Left ventricle myocardium superior (tissue), 1 donor: ENCODE data around the gene PITX1. TPM values are rescaled to one million over a fixed set of nuclear protein-coding genes. Genes with fewer than 3 reads are reported as not detected.

Experiments
- ATAC-seq: fragments of 200-7000 bp; cut with Tn5 transposase; one replicate; pipeline ENCODE4 v1.9.1; 2020; ENCODE audit warnings: mild to moderate bottlenecking, moderate library complexity
- DNase-seq: peaks from one replicate; pipeline ENCODE4 v3.0.0-alpha.2; 2020
- intact Hi-C: fragments of 100-400 bp; cut with micrococcal nuclease; formaldehyde crosslinking; loops from one replicate; pipeline ENCODE4 v1.11.0; 2022
- total RNA-seq: library from RNA; stranded (reverse); fragmentation: NEBNext Ultra II Directional; extraction: Animal tissue kit (Norgen Biotek cat#: 25700); gene quantifications from one replicate; pipeline ENCODE4 v1.2.1, GENCODE V29; 2021
- donor health status: DM: no; HTN: yes; CAD: no; lungs with severe emphysema.

PITX1 gene
- total RNA-seq, 1 donor from 2014 or later = not detected

DNA sequence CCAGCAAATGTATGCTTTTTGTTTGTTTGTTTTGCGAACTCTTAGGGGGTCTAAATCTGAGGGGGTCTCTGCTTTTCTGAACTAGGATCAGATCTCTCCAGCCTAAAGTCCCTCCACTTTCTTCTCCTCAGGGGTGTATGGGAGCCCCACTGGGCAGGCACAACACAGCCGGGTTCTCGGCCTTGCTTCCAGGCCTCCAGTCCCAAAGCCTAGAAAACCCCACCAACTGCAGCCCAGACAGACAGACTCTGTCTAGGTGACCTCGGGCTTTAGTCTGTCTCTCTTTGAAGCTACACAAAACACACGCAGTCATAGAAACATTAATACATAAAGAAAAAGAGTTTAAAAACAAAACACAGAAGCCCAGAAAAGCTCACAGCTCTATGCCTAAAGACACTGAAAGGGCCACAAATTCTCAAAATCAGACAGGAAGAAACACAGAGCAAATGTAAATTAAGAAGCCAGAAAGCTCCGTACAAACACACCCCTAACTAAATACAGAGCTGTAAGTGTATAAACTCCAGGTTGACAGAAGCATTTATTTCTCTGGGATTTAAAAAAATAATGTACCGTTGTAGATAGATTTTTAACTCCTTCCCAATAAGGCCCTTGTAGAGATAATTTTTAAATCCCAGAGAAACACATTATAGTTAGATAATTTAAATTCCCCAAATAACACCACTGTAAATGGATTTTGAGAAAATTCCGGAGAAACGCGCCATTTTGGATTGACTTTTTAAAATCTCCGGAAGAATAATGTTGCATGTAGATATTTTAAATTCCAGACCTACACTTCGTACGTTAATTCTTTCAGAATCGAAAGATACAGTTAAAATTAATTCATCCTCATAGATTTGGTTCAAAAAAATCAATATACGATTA lies 2.0 kb downstream of the PITX1 start:
- DNase-seq = no peak
- ATAC-seq = no peak
- intact Hi-C loops = no loop called here

DNA sequence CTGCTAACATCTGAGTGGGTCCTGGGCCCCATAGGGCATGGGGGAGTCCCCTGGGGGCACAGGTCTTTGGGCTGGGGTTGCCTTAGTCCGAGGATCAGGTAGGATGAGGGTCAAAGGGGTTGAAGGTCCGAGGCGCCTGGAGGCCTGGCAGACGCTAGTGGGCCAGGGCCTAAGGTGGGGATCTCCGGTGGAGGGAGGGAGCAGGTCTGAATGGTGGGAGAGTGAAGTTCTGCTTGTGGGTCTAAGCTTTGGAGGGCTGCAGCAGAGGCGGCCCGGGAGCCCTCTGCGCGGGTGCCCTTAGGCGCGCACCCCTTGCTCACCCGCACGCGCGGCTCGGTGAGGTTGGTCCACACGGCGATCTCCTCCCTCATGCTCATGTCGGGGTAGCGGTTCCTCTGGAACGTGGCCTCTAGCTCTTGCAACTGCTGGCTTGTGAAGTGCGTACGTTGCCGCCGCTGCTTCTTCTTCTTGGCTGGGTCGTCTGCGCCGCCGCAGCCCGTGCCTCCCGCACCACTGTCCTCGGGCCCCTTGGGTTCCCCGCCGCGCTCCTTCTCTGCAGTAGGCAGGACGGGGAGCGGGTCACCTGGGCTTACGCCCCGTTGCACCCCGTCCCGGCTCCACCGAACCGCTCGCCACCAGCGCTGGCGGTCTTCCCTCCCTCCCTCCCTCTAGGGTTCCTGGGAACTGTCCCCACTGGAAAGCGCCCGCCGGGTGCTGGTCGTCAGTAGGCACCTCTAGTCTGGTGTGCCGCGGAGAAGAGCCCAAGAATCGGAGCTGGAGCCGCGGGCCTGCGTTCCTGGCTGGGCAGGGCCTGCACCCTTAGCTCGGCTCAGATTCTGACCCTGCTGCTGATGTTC lies 2.8 kb downstream of the PITX1 start:
- ATAC-seq (no peak), DNase-seq (no peak)
- intact Hi-C loops = no loop called here

DNA sequence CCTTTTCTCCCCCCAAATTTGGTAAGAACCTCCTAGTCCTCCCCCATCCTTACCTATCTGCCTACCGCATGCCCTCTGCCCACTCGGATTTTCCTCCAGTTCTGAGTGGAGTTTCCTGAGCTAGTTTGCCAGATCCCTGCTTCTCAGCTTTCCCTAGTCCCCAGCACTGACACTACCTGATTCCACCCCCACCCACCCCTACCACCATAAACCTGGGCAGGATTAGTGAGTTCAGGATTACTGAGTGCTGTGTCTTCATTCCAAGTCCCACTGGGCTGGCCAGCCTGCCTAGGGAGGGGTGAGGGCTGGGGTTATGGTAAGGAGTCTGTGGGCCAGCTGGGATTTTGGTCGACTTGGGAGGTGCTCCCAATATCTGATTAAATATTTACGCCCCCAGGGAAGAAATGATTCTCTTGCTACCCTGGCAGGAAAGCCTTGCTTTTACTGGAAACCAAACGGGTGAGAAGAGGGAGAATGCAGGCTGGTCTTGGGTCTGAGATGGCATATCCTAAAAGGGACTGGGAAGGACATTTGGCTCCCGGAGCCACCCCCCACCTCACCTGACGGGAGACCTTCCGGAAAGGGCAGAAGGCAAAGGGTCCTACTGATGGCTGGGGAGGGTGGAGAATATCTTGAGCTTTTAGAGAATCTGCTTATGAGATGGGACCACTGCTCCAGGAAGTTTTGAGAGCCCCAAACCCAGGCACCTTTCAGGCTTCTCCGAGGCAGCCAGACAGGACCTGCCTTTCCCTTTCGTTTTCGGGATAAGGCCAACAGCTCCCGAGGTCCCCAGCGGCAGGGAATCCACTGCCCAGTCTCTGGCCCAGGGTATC lies 3.7 kb downstream of the PITX1 start:
- intact Hi-C loops = no loop called here
- no peak for ATAC-seq
- no peak for DNase-seq

DNA sequence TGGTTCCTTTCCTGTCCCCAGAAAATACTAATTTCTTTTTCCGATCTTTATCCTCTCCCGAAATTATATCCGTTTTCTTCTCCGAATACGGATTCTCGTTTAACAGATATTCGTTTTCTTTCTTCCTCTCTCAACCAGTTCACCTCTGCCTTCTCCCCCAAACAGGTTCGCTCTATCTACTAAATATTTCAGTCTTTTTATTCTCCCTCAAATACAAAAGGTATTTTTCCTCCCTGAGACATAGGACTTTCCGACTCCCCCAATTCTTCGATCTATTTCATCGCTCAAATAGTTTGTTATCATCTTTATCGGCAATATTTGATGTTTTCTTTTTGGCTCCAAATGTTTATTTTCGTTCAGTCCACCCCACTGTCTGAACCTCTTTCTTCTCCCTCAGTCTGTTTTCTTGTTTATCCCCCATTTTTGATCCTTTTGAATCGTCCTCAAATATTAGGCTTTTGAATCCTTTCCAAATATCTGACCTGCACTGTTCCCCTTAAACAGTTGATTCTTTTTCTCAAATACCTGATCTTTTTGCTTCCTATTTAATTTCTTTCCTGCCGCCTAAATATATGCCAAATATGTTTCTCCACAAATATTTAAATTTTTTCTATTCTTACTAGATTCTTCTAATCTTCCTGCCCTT lies 4.4 kb downstream of the PITX1 start:
- intact Hi-C loops = no loop called here
- no peak for ATAC-seq
- no peak for DNase-seq

DNA sequence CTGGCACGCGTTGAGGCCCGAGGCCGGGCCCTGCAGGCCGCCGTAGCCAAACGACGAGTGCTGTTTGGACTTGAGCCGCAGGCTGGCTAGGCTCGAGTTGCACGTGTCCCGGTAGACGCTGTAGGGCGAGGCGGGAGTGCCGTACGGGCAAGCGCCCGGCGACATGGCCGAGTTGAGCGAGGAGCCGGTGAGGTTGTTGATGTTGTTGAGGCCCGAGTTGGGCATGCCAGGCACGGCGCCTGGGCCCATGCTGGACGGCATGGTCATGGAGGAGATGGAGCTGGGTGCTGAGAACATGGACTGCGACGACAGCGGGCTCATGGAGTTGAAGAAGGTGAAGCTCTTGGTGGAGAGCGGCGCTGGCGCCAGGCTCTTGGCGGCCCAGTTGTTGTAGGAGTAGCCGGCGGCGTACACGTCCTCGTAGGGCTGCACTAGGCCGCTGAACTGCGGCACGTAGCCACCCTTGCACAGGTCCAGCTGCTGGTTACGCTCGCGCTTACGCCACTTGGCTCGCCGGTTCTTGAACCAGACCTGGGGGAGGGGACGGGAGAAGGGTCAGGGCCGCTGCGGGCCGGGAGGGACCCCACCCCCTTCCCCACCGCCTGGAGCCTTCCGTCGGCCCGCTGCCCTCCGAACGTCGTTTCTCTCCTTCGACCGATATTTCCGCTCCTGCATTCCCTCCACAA lies 5.1 kb downstream of the PITX1 start:
- intact Hi-C loops = no loop called here
- DNase-seq (no peak), ATAC-seq (no peak)

DNA sequence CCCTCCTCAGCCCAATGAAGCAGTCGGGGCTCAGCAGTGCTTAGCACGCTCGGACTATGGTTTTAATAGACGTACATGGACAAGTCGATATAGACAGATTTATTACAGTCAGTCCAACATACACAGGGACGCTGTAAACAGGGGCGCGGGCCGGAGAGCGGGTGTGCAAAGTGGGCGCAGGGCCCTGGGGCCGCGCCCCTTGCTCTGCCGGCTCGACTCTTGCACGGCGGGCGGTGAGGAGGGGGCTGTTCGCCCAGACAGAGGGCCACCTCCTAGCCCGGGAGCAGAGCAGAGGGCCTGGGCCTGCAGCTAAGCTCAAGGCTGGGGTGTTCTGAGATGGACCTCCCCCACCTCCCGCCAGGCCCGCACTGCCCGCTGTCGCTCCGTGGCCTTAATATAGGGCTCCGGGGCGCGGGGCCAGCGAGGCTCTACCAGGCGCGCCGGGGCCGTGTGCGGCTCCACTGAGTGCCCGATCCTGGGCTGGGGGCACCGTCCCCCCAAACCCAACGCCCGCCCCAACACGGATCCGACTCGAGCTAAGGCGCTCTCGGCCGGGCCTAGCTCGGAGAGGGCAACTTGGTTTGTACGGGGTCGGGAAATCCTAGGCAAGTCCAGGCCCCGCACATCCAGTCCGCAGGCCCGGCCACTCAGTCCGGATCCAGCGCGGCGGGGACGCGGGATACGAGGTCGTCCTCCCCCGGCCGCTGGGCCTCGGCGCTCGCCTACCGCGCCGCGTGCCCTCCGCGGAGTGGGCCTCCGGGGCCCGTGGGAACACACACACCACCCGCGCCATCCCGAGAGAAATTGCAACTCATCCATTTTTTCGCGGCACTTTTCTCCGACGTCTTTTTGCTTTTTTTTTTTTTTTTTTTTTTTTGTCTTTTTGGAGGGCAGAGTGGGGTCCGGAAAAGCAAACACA lies 6.1 kb downstream of the PITX1 start:
- intact Hi-C loops = no loop called here
- DNase-seq (no peak), ATAC-seq (no peak)

DNA sequence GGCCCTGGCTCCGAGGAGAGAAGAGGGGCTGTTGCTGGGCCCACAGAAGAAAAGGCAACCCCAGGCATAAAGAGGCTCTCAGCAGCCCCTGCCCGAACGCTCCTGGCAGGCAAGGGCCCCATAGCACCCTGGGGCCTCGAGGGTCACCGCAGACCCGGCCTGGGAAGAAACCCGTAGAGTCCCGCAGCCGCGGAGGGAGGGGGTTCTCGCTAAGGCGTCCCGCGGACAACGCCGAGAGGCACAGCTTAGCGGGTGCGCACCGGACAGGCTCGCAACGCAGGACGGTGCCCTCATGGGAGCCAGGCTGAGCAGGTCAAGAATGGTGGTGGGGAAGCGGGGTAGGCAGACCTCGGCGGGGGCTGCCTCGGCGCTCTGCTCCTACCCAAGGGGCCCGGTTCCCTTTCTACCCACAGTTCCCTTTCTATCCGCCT lies 6.7 kb downstream of the PITX1 start:
- intact Hi-C loops = no loop called here
- no peak for DNase-seq
- ATAC-seq = no peak

DNA sequence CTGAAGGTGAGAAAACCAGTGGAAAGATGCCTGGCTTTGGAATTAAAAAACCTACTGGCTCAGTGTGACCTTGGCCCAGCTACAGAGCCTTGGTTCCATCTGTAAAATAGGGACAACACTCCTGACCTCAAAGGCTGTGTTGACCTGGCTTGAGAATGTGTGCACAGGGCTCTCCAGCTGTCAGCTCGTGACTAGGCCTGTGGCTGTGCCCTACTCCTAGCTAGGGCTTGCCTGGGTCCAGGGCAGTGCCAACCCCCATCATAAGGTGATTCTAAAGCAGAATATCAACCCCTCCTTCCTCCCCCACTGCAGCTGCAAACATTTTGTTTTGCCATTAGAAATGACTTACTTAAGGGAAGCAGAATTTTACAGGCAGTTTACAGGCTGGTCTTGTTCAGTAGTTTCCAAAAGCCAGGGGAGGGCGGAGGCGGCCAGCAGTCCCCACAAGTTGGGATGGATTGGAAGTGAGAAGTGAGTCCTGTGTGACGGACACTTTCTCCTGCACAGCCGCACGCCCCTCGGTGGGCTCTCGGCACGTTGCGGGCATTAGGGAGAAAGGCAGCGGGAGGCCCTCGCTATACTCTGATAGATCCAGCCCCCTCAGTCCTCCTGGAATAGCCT lies 7.3 kb downstream of the PITX1 start:
- ATAC-seq (no peak), DNase-seq (no peak)
- intact Hi-C loops = no loop called here

DNA sequence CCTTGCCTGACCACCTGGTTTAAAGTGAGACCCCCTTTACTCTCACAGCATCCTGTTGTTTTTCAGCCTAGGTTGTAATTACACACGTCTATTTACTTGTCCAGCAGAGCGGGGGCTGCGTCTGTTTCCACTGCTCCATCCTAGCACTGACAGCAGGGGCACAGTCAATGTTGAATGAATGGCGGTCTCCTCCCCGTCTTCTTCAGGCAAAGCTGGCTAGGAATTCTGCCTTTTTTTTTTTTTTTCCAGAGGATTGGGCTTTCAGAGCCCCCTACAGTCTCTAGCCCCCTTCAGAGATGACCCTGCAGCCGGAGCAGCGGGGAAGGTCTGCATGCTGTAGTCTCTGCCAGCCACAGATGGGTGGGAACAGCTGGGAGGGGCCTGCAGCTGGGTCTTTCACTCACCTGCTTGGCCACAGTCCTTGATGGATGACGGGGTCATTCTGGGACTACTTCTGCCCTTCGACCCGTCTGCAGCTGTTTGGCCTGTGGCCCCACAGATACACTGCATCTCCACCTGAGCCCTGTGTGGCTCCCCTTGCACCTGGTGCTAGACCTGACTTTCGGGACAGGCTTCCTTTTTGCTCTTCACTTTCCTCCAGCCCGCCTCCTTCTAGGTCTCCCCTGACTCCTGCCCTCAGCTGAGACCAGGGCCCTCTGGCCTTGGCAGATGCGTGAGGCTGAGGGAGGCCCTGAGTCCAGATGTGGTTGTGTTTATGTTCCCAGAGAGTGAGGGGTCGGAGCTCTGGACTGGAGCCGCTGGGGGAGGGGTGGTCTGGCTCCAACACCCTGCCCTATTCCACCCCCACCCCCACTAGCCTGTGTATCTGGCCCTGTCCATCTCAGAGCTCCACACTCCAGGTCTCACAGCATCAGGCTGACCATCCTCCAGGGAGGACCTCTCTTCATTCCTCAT lies 8.0 kb downstream of the PITX1 start:
- intact Hi-C loops = no loop called here
- ATAC-seq = no peak
- no peak for DNase-seq

DNA sequence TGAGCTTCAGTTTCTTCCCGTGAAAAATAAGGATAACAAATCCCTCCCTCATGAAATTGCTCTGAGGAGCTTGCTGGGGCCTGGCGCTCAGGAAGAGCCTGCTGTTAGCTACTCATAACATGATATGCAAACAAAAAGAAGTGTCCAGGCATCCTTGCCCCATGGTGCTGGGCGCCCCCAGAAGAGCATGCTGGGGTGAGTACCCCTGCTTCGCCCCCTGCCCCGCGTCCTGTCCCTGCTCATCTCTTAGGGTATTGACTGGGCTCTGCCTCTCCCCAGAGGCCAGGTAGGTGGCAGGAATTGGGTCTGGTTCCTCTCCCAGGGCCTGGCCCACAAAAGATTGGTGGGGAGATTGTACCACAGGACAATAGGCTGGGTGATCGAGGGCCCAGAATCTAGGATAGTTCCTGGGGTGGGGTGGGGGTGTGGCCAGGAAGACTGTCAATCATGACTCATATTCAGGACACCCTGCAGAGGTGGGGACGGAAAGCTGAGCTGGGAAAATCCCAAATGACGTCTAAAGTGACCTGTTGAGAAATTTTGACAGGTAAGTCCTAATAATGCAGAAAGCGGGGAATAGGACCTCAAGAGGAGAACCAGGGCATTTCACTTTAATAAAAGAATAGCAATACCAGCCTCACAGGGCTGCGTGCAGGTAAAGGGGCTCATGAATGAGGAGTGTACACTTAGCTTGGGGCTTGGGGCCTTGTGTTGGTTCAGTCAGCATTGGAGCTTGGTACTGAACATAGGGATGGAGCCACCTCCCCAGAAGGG lies 8.9 kb downstream of the PITX1 start:
- no peak for DNase-seq
- intact Hi-C loops = no loop called here
- ATAC-seq = no peak

DNA sequence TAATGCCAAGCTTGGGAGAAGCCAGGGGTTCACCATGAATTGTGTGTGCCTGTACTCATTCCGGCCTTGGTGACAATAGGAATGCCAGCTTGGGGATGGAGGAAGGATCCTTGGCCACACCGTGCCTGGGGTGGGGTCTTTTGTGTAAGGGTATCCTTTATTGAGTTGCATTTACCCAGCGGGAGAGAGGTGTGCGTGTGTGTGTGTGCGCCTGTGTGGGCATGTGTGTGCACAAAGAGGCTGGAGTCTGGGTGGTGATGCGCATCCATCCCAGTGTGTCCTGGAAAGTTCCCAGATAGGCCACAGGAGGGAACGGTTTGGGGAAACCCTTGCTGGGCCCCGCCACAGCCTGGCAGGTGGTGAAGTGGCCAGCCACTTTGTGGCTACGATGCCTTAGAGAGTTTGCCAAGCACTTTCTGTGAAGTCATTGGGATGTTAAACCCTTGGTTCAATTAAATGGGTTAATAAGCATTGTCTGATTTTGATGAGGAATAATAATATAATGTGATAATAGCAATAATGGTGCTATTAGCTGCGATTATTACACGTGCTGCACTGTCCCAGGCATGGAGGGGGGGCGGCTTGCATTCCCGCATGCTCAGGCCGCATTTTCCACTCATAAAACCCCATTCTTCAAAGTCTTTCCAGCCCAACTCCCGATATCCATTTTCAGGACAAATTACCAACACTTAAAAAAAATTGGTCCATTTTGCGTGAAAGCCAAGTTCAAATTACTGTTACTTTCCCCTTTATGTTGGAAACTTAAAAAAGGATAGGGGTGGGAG lies 13.7 kb downstream of the PITX1 start:
- no peak for ATAC-seq
- no peak for DNase-seq
- intact Hi-C loops = no loop called here

DNA sequence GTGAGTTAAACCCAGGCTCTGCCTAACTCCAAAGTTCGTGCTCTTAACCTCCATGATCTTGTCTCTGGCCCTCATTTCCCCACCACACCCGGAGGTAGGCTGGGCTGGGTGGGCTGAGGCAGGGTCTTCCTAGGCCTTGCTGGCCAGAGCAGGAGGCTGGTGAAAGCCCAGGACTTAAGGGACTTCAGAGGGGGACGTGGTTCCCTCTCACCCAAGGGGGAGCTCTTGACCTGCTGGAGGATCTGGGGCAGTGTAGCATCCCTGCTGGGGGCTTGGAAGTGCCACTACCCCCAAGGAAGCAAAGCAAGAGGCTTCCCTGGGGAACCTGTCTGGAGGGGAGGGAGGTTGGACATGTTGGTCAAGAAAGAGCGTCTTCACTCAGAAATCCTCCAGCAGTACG lies 14.7 kb downstream of the PITX1 start:
- intact Hi-C loops = no loop called here
- ATAC-seq (no peak), DNase-seq (no peak)

DNA sequence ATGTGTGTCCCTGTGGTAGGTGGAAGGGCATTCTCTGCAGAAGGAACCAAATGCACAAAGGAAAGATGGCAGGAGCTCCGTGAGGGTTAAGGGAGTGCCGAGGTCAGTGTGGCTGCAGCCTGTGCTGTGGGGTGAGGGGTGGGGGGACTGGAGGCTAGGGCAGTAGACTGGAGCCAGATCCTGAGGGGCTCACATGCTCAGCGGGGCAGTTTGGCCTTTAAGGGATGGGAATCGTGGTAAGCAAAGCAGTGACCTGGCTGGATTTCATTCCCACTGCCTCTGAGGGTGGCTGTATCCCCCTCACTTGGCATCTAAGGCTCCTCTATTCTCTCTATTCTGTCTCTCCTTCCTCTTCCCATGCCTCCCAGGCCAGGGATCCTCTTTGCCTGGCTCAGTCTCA lies 15.6 kb downstream of the PITX1 start:
- DNase-seq (no peak), ATAC-seq (no peak)
- intact Hi-C loops = no loop called here

DNA sequence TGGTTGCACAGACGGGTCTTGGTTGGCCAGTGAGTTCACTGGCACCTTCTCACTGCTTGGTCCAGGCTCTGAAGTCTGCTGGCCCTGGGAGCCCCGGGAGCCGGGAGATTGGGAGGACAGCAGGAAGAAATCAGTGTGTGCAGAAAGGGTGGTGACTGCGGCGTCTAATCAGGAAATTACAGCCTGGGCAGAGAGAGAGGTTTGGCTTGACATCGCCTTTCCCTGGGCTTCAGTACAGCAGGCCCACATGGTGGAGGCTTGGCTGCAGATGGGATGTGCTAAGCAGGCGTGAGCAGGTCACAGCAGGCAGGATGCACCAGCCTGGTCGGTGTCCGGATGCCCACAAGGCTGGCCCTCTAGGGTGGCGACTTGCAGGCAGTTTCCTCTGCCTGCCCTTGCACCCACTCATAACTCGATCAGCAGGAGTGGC lies 17.2 kb downstream of the PITX1 start:
- intact Hi-C loops = no loop called here
- no peak for DNase-seq
- no peak for ATAC-seq

DNA sequence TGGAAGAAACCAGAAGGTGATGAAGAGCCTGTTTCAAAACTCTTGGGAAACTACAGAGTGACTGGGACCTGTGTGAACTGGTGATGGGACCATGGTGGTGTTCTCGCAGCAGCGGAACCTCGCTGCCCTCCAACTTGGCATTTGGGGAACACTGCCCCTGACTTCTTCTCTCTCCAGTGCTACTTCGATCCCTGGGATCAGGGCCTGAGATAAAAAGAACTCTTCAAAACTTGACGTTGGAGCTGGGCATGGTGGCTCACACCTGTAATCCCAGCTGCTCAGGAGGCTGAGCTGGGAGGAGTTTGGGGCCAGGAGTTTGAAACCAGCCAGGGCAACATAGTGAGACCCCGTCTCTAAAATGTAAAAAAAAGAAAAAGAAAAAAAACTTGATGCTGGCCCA lies 18.1 kb downstream of the PITX1 start:
- DNase-seq (no peak), ATAC-seq (no peak)
- intact Hi-C loops = no loop called here
